SH-SY5Y (cell line): ENCODE measurements around the gene PLSCR4.

Source experiments
- GATA2 ChIP-seq: IDR thresholded peaks from 2 replicates; pipeline ENCODE4 v1.6.1; 2011; ENCODE audit warnings: mild to moderate bottlenecking, low read depth, low read length
- GATA3 ChIP-seq: IDR thresholded peaks from 2 replicates; pipeline ENCODE4 v1.6.1; 2011; ENCODE audit warnings: low read depth, mild to moderate bottlenecking, low read length, moderate library complexity

- TF ChIP-seq GATA2 (no peak), GATA3 (no peak)
These were observed 9.1 kb upstream of the PLSCR4 start for GRCh38 chr3:146259880-146260589.
